ENCODE data around the gene KRT36. TPM values are rescaled to one million over a fixed set of nuclear protein-coding genes. Genes with fewer than 3 reads are reported as not detected.

KRT36 gene
- total and polyA plus RNA-seq, 2 donors (not counting 3 experiments of a cell fraction or from before 2014, with no cell fraction given), result 0.04 TPM; not detected in 1

- peak; percentile 32 for DNase-seq (ENCODE audit: low read depth, low spot score)
- no peak for FAIRE-seq
- Histone ChIP-seq H2AFZ (ENCODE audit: low read depth, low read length) (no peak overlapping the region), H3K9me1 (replicated peaks; ENCODE audit: control insufficient read depth, extremely low read depth, insufficient read depth, low read length) (no peaks in the 10 kb centered on the region), H3K9me3 (replicated peaks; ENCODE audit: control insufficient read depth, insufficient read depth, low read length) (no peaks in the 10 kb centered on the region), H3K4me2 (ENCODE audit: insufficient read depth, low read length) (no peak overlapping the region), H4K20me1 (replicated peaks; ENCODE audit: control insufficient read depth, extremely low read depth, insufficient read depth, low read length) (no peaks in the 10 kb centered on the region), H3K79me2 (ENCODE audit: control insufficient read depth, insufficient read depth, low read length) (no peaks in the 10 kb centered on the region), H3K27ac (ENCODE audit: insufficient read depth, low read depth, low read length) (no peak overlapping the region), H3K9ac (replicated peaks; ENCODE audit: extremely low read depth, insufficient read depth, low read length) (no peak overlapping the region), H3K27me3 (ENCODE audit: control insufficient read depth in 2 of 2, insufficient read depth in 2 of 2, low read length in 2 of 2) (peaks cover 2 to 9% of the 10 kb centered on the region in 2 experiments), H3K36me3 (ENCODE audit: control insufficient read depth in 2 of 2, extremely low read depth in 1 of 2, insufficient read depth in 2 of 2, low read length in 2 of 2) (no peaks in the 10 kb centered on the region), H3K4me1 (ENCODE audit: control insufficient read depth, extremely low read depth, insufficient read depth, low read length) (no peaks in the 10 kb centered on the region), H3K4me3 (replicated peaks in 1 of 3; ENCODE audit: insufficient read depth in 1 of 3, low read depth in 1 of 3, low read length in 3 of 3) (no peak overlapping the region)
- no peak for TF ChIP-seq MYC (IDR thresholded peaks at IDR 0.05; ENCODE audit: low read depth, low read length)
- peak; percentile 41 for TF ChIP-seq FOS (IDR thresholded peaks at IDR 0.05; ENCODE audit: borderline replicate concordance, insufficient read depth, low read length)
- TF ChIP-seq POLR2AphosphoS5 (IDR thresholded peaks at IDR 0.05; ENCODE audit: insufficient read depth, low read depth, low read length), result no peak
- dilution Hi-C loops (cut with MboI; ENCODE audit: extremely low pct_ligation_motif_present, low sequenced_read_pairs) (no loop called here), intact Hi-C loops (cut with micrococcal nuclease) (no loop called here)
- ChIA-PET CTCF (no interaction called here), POLR2A (no interaction called here)
- BruUV-seq (replicated peaks), result no TSS peak
Observed at GRCh38 chr17:41464682-41465081, 25.0 kb downstream of the KRT36 start.

DNA sequence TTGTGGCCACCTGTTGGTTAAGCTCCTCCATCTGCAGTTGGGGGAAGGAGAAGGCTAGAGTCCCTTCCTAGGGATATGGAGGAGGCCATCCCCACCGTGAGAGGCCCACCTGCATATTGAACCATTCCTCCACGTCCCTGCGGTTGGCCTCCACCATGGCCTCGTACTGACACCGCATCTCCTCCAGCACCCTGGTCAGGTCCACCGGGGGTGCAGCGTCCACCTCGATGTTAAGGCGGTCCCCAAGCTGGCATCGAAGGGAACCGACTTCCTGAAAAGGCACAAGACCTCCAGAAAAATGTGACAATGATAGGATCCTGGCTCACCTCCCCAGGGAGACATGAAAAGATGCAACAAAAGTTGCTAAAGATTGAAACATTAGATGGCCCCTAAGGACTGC is 25.5 kb downstream of the KRT36 start:
- no peak for DNase-seq (ENCODE audit: low read depth, low spot score)
- Histone ChIP-seq H3K9me1 (replicated peaks; ENCODE audit: control insufficient read depth, extremely low read depth, insufficient read depth, low read length) (no peaks in the 10 kb centered on the region), H3K4me1 (ENCODE audit: control insufficient read depth, extremely low read depth, insufficient read depth, low read length) (no peaks in the 10 kb centered on the region), H3K4me2 (ENCODE audit: insufficient read depth, low read length) (no peak overlapping the region), H3K36me3 (ENCODE audit: control insufficient read depth in 2 of 2, extremely low read depth in 1 of 2, insufficient read depth in 2 of 2, low read length in 2 of 2) (no peaks in the 10 kb centered on the region), H3K27me3 (ENCODE audit: control insufficient read depth in 2 of 2, insufficient read depth in 2 of 2, low read length in 2 of 2) (peaks cover 2 to 9% of the 10 kb centered on the region in 2 experiments), H3K27ac (ENCODE audit: insufficient read depth, low read depth, low read length) (no peak overlapping the region), H3K9ac (replicated peaks; ENCODE audit: extremely low read depth, insufficient read depth, low read length) (no peak overlapping the region), H3K9me3 (replicated peaks; ENCODE audit: control insufficient read depth, insufficient read depth, low read length) (no peaks in the 10 kb centered on the region), H4K20me1 (replicated peaks; ENCODE audit: control insufficient read depth, extremely low read depth, insufficient read depth, low read length) (no peaks in the 10 kb centered on the region), H3K79me2 (ENCODE audit: control insufficient read depth, insufficient read depth, low read length) (no peaks in the 10 kb centered on the region), H2AFZ (ENCODE audit: low read depth, low read length) (no peak overlapping the region), H3K4me3 (replicated peaks in 1 of 3; ENCODE audit: insufficient read depth in 1 of 3, low read depth in 1 of 3, low read length in 3 of 3) (no peak overlapping the region)
- intact Hi-C loops (cut with micrococcal nuclease), result no loop called here
- no TSS peak for BruUV-seq (replicated peaks)
- ChIA-PET CTCF (interaction anchor here (1.0 kb wide), 1 partner anchor 85 kb away, joined by 4 read pairs; no protein-coding TSS in a partner anchor), POLR2A (no interaction called here)
- dilution Hi-C loops (cut with MboI; ENCODE audit: extremely low pct_ligation_motif_present, low sequenced_read_pairs), result no loop called here
- FAIRE-seq, result no peak
- no peak for TF ChIP-seq GATA2 (IDR thresholded peaks at IDR 0.05; ENCODE audit: insufficient read depth, insufficient read length, low read depth, low read length)
- TF ChIP-seq CTCF (IDR thresholded peaks at IDR 0.05; ENCODE audit: extremely low read depth in 1 of 2, insufficient read depth in 1 of 2, low read depth in 1 of 2, low read length in 2 of 2), result no peak
- TF ChIP-seq MAX (IDR thresholded peaks at IDR 0.05; ENCODE audit: insufficient read depth, insufficient read length), result no peak
- TF ChIP-seq EZH2 (IDR thresholded peaks at IDR 0.05; ENCODE audit: borderline replicate concordance, low read depth, low read length, severe bottlenecking), result no peak
- no peak for TF ChIP-seq POLR2AphosphoS5 (IDR thresholded peaks at IDR 0.05; ENCODE audit: insufficient read depth, low read depth, low read length)
- no peak for TF ChIP-seq POLR2A (IDR thresholded peaks at IDR 0.05; ENCODE audit: low read depth, low read length)

All from endothelial cell of umbilical vein (primary cell).